Brain microvascular endothelial cell (primary cell): ENCODE measurements around the gene CFAP70.

Experiments
- DNase-seq: peaks from one replicate; pipeline ENCODE4 v3.0.0-alpha.2; 2020
- H3K27ac ChIP-seq: fragments of 250-450 bp; sonication (Bioruptor Pico); 2 replicates; pipeline ENCODE4 v1.5.1; 2020; ENCODE audit warnings: mild to moderate bottlenecking, moderate library complexity
- H3K27me3 ChIP-seq: fragments of 250-450 bp; sonication (Bioruptor Pico); replicated peaks from 2 replicates; pipeline ENCODE4 v1.5.1; 2020; ENCODE audit warnings: mild to moderate bottlenecking
- H3K36me3 ChIP-seq: fragments of 250-450 bp; sonication (Bioruptor Pico); replicated peaks from 2 replicates; pipeline ENCODE4 v1.5.1; 2020; ENCODE audit warnings: mild to moderate bottlenecking
- H3K4me3 ChIP-seq: 2 replicates; pipeline ENCODE4 v1.5.1; 2011; ENCODE audit warnings: low read depth, mild to moderate bottlenecking, control low read depth, low read length, moderate library complexity
- in situ Hi-C: cut with HindIII; loops from 2 replicates; pipeline ENCODE4 v1.10.0; 2017; ENCODE audit warnings: low sequenced_read_pairs, low pct_ligation_motif_present
- TF ChIP-seq, protein P1 (sequence below): IDR thresholded peaks from 2 replicates; pipeline ENCODE4 v1.5.1; 2011; ENCODE audit warnings: low read depth, mild to moderate bottlenecking, moderate library complexity, low read length, control low read depth, inconsistent platforms; ENCODE audit errors: missing control alignments

Gene CFAP70

DNA sequence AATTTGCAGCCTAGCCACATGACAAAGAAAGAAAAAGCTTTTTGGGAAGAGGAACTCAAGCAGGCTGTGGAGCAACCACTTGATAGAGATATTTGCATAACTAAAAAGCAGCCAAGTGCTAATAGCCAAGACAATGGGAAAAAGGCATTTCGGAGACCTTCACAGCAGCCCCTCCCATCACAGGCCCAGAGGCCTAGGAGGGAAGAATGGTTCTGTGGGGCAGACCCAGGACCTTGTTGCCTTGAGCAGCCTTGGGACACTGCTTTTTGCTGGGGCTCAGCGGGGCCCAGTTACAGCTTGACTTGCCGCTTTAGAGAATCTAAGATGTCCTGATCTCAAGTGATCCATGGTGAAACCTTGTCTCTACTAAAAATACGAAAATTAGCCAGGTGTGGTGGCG is 152.3 kb downstream of the CFAP70 start:
- in situ Hi-C loops = no loop called here
- TF ChIP-seq, protein P1, sequence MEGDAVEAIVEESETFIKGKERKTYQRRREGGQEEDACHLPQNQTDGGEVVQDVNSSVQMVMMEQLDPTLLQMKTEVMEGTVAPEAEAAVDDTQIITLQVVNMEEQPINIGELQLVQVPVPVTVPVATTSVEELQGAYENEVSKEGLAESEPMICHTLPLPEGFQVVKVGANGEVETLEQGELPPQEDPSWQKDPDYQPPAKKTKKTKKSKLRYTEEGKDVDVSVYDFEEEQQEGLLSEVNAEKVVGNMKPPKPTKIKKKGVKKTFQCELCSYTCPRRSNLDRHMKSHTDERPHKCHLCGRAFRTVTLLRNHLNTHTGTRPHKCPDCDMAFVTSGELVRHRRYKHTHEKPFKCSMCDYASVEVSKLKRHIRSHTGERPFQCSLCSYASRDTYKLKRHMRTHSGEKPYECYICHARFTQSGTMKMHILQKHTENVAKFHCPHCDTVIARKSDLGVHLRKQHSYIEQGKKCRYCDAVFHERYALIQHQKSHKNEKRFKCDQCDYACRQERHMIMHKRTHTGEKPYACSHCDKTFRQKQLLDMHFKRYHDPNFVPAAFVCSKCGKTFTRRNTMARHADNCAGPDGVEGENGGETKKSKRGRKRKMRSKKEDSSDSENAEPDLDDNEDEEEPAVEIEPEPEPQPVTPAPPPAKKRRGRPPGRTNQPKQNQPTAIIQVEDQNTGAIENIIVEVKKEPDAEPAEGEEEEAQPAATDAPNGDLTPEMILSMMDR = no peak
- Histone ChIP-seq H3K36me3 (peaks cover 3% of the 10 kb centered on the region), H3K27me3 (no peaks in the 10 kb centered on the region), H3K27ac (no peak overlapping the region), H3K4me3 (no peak overlapping the region)
- DNase-seq = no peak

DNA sequence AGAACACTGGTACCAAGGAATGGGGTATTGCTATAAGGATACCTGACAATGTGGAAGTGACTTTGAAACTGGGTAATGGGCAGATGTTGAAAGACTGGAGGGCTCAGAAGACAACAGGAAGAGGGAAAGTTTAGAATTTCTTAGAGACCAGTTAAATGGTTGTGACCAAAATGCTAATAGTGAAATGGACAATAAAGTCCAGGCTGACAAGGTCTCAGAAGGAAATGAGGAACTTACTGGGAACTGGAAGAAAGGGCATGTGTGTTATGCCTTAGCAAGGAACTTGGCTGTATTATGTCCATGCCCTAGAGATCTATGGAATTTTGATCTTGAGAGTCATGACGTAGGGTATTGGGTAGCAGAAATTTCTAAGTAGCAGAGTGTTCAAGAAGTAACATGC is 152.8 kb downstream of the CFAP70 start:
- DNase-seq = no peak
- in situ Hi-C loops = no loop called here
- no peaks in the 10 kb centered on the region for H3K27me3 ChIP-seq
- TF ChIP-seq, protein P1 = no peak
- H3K4me3 ChIP-seq = no peak overlapping the region
- peaks cover 3% of the 10 kb centered on the region for H3K36me3 ChIP-seq
- H3K27ac ChIP-seq = no peak overlapping the region

DNA sequence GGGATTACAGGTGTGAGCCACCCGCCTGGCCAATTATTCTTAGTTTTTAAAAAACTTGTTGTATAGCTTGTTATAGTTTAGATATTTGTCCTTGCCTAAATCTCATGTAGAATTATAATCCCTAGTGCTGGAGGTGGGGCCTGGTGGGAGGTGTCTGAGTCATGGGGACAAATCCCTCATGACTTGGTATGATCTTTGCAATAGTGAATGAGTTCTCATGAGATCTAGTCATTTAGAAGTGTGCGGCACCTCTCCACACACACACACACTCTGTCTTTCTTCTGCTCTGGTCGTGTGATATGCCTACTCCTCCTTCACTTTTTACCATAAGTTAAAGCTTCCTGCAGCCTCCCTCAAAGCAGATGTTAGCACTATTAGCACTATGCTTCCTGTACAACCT is 153.6 kb downstream of the CFAP70 start:
- no peak overlapping the region for H3K4me3 ChIP-seq
- H3K36me3 ChIP-seq = no peaks in the 10 kb centered on the region
- H3K27ac ChIP-seq = no peak overlapping the region
- TF ChIP-seq, protein P1 = no peak
- H3K27me3 ChIP-seq = no peaks in the 10 kb centered on the region
- DNase-seq = no peak
- in situ Hi-C loops = no loop called here
